Astrocyte (in vitro differentiated cells and primary cell): Measurements from ENCODE around the gene IBSP. TPM values are rescaled to one million over a fixed set of nuclear protein-coding genes. Genes with fewer than 3 reads are reported as not detected.

Source experiments
- DNase-seq: peaks from one replicate; pipeline ENCODE4 v3.0.0-alpha.2; 2010; ENCODE audit warnings: low read depth
- FAIRE-seq: peaks from 2 replicates; lab custom pipeline; 2011; peaks lifted over from hg19 to GRCh38; lab: Jason Lieb, UNC
- H2AFZ ChIP-seq: 2 replicates; pipeline ENCODE4 v1.6.0; 2012; ENCODE audit warnings: low read depth, low read length, inconsistent platforms
- H3K27ac ChIP-seq: 2 replicates; pipeline ENCODE4 v1.5.1; 2011; ENCODE audit warnings: low read depth, low read length, inconsistent platforms
- H3K27me3 ChIP-seq: 2 replicates; pipeline ENCODE4 v1.6.0; 2011; ENCODE audit warnings: low read length, inconsistent platforms; ENCODE audit not compliant: insufficient read depth
- H3K36me3 ChIP-seq: 2 replicates; pipeline ENCODE4 v1.5.1; 2011; ENCODE audit warnings: low read length, inconsistent platforms; ENCODE audit not compliant: insufficient read depth
- H3K4me1 ChIP-seq: 2 replicates; pipeline ENCODE4 v1.5.1; 2011; ENCODE audit warnings: low read length, inconsistent platforms; ENCODE audit not compliant: insufficient read depth
- H3K4me2 ChIP-seq: 2 replicates; pipeline ENCODE4 v1.6.0; 2012; ENCODE audit warnings: low read length, inconsistent platforms
- H3K4me3 ChIP-seq: 2 replicates; pipeline ENCODE4 v1.5.1; 2011; ENCODE audit warnings: low read depth, mild to moderate bottlenecking, low read length, inconsistent platforms; ENCODE audit not compliant: insufficient read depth
- H3K79me2 ChIP-seq: 2 replicates; pipeline ENCODE4 v1.6.0; 2012; ENCODE audit warnings: mild to moderate bottlenecking, low read length, inconsistent platforms; ENCODE audit not compliant: insufficient read depth
- H3K9ac ChIP-seq: 2 replicates; pipeline ENCODE4 v1.6.0; 2012; ENCODE audit warnings: mild to moderate bottlenecking, low read length, inconsistent platforms
- H3K9me3 ChIP-seq: 2 replicates; pipeline ENCODE4 v1.5.1; 2012; ENCODE audit warnings: low read depth, mild to moderate bottlenecking, low read length, inconsistent platforms; ENCODE audit not compliant: insufficient read depth
- H4K20me1 ChIP-seq: 2 replicates; pipeline ENCODE4 v1.6.0; 2012; ENCODE audit warnings: low read length, inconsistent platforms; ENCODE audit not compliant: insufficient read depth
- H3K27ac Mint-ChIP-seq: one replicate; pipeline ENCODE4 v1.8.0; 2021; ENCODE audit warnings: mild to moderate bottlenecking, mixed read lengths; ENCODE audit not compliant: unreplicated experiment
- H3K27me3 Mint-ChIP-seq: one replicate; pipeline ENCODE4 v1.8.0; 2021; ENCODE audit warnings: low read depth, mixed read lengths; ENCODE audit not compliant: unreplicated experiment
- H3K36me3 Mint-ChIP-seq: one replicate; pipeline ENCODE4 v1.8.0; 2021; ENCODE audit warnings: low read depth, mixed read lengths; ENCODE audit not compliant: unreplicated experiment
- H3K4me1 Mint-ChIP-seq: one replicate; pipeline ENCODE4 v1.8.0; 2021; ENCODE audit warnings: low read depth, mixed read lengths; ENCODE audit not compliant: unreplicated experiment
- H3K4me3 Mint-ChIP-seq: one replicate; pipeline ENCODE4 v1.8.0; 2021; ENCODE audit warnings: mild to moderate bottlenecking, moderate library complexity, mixed read lengths; ENCODE audit not compliant: unreplicated experiment
- H3K9me3 Mint-ChIP-seq: one replicate; pipeline ENCODE4 v1.8.0; 2021; ENCODE audit warnings: mild to moderate bottlenecking, mixed read lengths; ENCODE audit not compliant: unreplicated experiment
- CTCF ChIP-seq: IDR thresholded peaks from 2 replicates; pipeline ENCODE4 v1.5.1; 2011; ENCODE audit warnings: low read depth, mild to moderate bottlenecking, inconsistent platforms, low read length, moderate library complexity; ENCODE audit not compliant: insufficient read depth
- EZH2 ChIP-seq: IDR thresholded peaks from 2 replicates; pipeline ENCODE4 v1.6.1; 2012; ENCODE audit warnings: mild to moderate bottlenecking, low read length, inconsistent platforms; ENCODE audit not compliant: insufficient read depth
- total RNA-seq: library from RNA; stranded (reverse); gene quantifications from 2 replicates; pipeline ENCODE4 v1.2.1, GENCODE V29; 2021

The IBSP gene
- total RNA-seq, 1 donor from 2014 or later: not detected

GRCh38 chr4:87843936-87844335 is 44.6 kb downstream of the IBSP start:
- Histone ChIP-seq H3K4me3 (peak overlapping the region; percentile 1), H4K20me1 (no peaks in the 10 kb centered on the region), H3K9me3 (no peaks in the 10 kb centered on the region), H3K79me2 (no peaks in the 10 kb centered on the region), H2AFZ (peak overlapping the region; percentile 48), H3K4me1 (peaks cover 9% of the 10 kb centered on the region), H3K4me2 (peak overlapping the region; percentile 65), H3K9ac (no peak overlapping the region), H3K36me3 (no peaks in the 10 kb centered on the region), H3K27me3 (no peaks in the 10 kb centered on the region), H3K27ac (peak overlapping the region; percentile 17)
- no peaks in the 10 kb centered on the region for H3K27me3 Mint-ChIP-seq
- H3K36me3 Mint-ChIP-seq: no peaks in the 10 kb centered on the region
- H3K4me3 Mint-ChIP-seq: no peak overlapping the region
- H3K4me1 Mint-ChIP-seq: peaks cover 14% of the 10 kb centered on the region
- no peaks in the 10 kb centered on the region for H3K9me3 Mint-ChIP-seq
- peak; percentile 86 for DNase-seq
- TF ChIP-seq EZH2: no peak
- no peak for TF ChIP-seq CTCF
- peak overlapping the region; percentile 70 for H3K27ac Mint-ChIP-seq
- FAIRE-seq: peak; percentile 74

- Histone ChIP-seq H3K9ac (no peak overlapping the region), H3K4me3 (no peak overlapping the region)
- peak overlapping the region; percentile 70 for H3K27ac Mint-ChIP-seq
These were observed 45.1 kb downstream of the IBSP start for GRCh38 chr4:87844452-87844851.

More at GRCh38 chr4:87844452-87844851, 45.1 kb downstream of the IBSP start:
- Mint-ChIP-seq H3K9me3 (no peaks in the 10 kb centered on the region), H3K4me3 (no peak overlapping the region), H3K27me3 (no peaks in the 10 kb centered on the region), H3K36me3 (no peaks in the 10 kb centered on the region), H3K4me1 (peaks cover 16% of the 10 kb centered on the region)
- Histone ChIP-seq H3K79me2 (no peaks in the 10 kb centered on the region), H3K27ac (peak overlapping the region; percentile 17), H2AFZ (no peak overlapping the region), H3K36me3 (no peaks in the 10 kb centered on the region), H4K20me1 (no peaks in the 10 kb centered on the region), H3K4me2 (peak overlapping the region; percentile 65), H3K4me1 (peaks cover 10% of the 10 kb centered on the region), H3K27me3 (no peaks in the 10 kb centered on the region), H3K9me3 (no peaks in the 10 kb centered on the region)
- DNase-seq (no peak), FAIRE-seq (no peak)
- TF ChIP-seq EZH2 (no peak), CTCF (no peak)
